ENCODE data around the gene DNAJC5. TPM values are rescaled to one million over a fixed set of nuclear protein-coding genes. Genes with fewer than 3 reads are reported as not detected.

Gene DNAJC5
- total and polyA plus RNA-seq, 2 donors (not counting 1 experiment from before 2014, with no cell fraction given), result 12.2 to 33.3 TPM

DNA sequence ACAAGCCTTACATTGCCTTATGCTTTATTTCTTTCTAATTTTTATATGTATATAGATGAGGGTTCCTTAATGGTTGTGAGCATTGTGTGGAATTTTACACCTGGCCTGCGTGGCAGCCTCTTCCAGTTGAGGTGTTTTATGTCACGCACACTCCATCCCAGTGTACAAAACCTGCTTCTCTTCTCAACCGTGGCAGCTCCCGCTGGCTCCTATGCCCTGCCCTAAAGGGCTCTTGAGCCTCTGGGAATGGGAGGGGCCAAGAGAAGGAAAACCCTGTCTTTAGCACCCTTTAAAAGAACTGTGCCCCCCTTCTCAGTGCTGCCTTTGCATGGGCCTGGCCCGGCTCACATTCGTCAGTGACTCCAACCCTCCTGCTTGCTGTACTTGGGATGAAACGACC lies 4.3 kb upstream of the DNAJC5 start:
- H3K27ac Mint-ChIP-seq, result no peak overlapping the region
- no peaks in the 10 kb centered on the region for H3K9me3 Mint-ChIP-seq (ENCODE audit: insufficient read depth)
- H3K79me2 ChIP-seq (ENCODE audit: control insufficient read depth, insufficient read depth, low read length), result peaks cover 9% of the 10 kb centered on the region
- H3K4me1 Mint-ChIP-seq, result peaks cover 6% of the 10 kb centered on the region
- TF ChIP-seq EZH2 (IDR thresholded peaks at IDR 0.05; ENCODE audit: borderline replicate concordance, insufficient read depth, low read depth, low read length, poor library complexity, severe bottlenecking), result no peak
- peaks cover 3 to 7% of the 10 kb centered on the region in 2 donors for H3K4me1 ChIP-seq (ENCODE audit: control insufficient read depth in 2 of 2, insufficient read depth in 2 of 2, low read length in 2 of 2)
- ChIA-PET CTCF (no interaction called here), POLR2A (no interaction called here)
- no peak overlapping the region for H3K4me3 ChIP-seq (ENCODE audit: control extremely low read depth in 1 of 5, extremely low read depth in 1 of 5, insufficient read depth in 1 of 5, low read depth in 2 of 5, low read length in 4 of 5)
- ATAC-seq (ENCODE audit: low read depth) (no peak), DNase-seq (no peak)
- no peak overlapping the region for H3K9ac ChIP-seq (ENCODE audit: low read length)
- H3K4me3 Mint-ChIP-seq, result no peak overlapping the region
- no peaks in the 10 kb centered on the region for H3K9me3 ChIP-seq (ENCODE audit: control extremely low read depth in 1 of 3, control insufficient read depth in 2 of 3, insufficient read depth in 1 of 3, low read length in 2 of 3)
- peaks cover 3 to 35% of the 10 kb centered on the region in 2 experiments for H3K36me3 ChIP-seq (replicated peaks in 1 of 2; ENCODE audit: control extremely low read depth in 1 of 2, control insufficient read depth in 1 of 2, extremely low read depth in 1 of 2, insufficient read depth in 2 of 2, low read length in 1 of 2)
- H2AFZ ChIP-seq (ENCODE audit: insufficient read depth, low read depth, low read length, poor library complexity, severe bottlenecking), result no peak overlapping the region
- H3K27me3 ChIP-seq (replicated peaks in 1 of 4; ENCODE audit: control extremely low read depth in 1 of 4, control insufficient read depth in 3 of 4, insufficient read depth in 4 of 4, low read length in 3 of 4), result no peaks in the 10 kb centered on the region
- H4K20me1 ChIP-seq (ENCODE audit: control insufficient read depth, insufficient read depth, low read length, poor library complexity, severe bottlenecking), result peaks cover 16% of the 10 kb centered on the region
- H3K27me3 Mint-ChIP-seq, result no peaks in the 10 kb centered on the region
- H3K27ac ChIP-seq (ENCODE audit: low read length in 2 of 2), result no peak overlapping the region
- intact Hi-C loops (cut with micrococcal nuclease), result loop anchor here (10.0 kb wide), 1 partner anchor 936 kb away; the partner anchor contains the start of gene SLC17A9
- no peak overlapping the region for H3K4me2 ChIP-seq (replicated peaks; ENCODE audit: low read depth, low read length, poor library complexity, severe bottlenecking)
- 100% methylated on average over 6 of the region's 7 CpGs for WGBS (ENCODE audit: insufficient coverage)

DNA sequence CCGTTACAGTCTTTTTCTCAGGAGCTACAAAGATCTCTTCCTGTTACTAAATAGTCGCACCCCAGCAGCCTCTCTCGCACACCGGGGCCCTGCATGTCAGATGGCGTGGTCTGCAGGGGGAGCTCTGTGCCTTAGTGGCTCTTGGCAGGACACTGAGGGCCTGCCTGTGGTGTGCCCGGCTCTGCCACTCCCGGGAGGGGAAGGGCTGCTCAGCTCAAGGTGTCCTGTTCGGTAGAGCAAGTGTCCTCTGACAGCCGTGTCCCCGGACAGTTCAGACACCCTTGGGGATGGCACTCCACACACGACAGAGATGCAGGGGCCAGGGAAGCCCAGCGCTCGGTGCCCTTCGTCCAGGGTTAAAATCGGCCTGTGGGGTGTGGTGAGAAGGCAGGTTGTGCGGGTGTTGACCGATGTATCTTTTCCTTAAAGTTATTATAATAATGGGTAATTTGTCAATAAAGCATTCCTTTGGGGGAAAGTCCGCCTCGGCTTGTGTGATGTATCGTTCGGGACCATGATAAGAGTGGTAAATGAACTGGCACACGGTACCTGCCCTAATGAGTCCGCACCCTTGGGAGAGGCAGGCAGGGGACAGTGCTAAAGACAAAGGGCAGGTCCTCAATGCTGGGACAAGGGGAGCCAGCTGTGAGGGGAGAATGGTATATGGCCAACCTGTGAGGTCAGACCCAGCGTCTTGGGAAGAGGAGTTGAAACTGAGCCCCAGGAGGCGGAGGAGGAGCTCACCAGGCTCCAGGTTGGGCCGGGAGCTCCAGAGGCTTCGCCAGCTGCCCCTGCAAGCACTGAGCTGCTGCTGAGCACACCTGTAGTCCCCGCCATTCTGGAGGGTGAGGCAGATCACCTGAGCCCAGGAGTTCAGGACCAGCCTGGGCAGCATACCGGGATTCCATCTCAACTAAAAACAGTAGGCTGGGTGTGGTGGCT lies 3.6 kb upstream of the DNAJC5 start:
- WGBS (ENCODE audit: insufficient coverage), result 94% methylated on average over 26 of the region's 29 CpGs

More for the DNA sequence above, 3.6 kb upstream of the DNAJC5 start:
- no peak overlapping the region for H3K9ac ChIP-seq (ENCODE audit: low read length)
- peaks cover 7 to 14% of the 10 kb centered on the region in 2 donors for H3K4me1 ChIP-seq (ENCODE audit: control insufficient read depth in 2 of 2, insufficient read depth in 2 of 2, low read length in 2 of 2)
- no peaks in the 10 kb centered on the region for H3K27me3 ChIP-seq (replicated peaks in 1 of 4; ENCODE audit: control extremely low read depth in 1 of 4, control insufficient read depth in 3 of 4, insufficient read depth in 4 of 4, low read length in 3 of 4)
- H3K27ac ChIP-seq (ENCODE audit: low read length in 2 of 2), result no peak overlapping the region
- ChIA-PET CTCF (no interaction called here), POLR2A (interaction anchor here (1.6 kb wide), 1 partner anchor 26 kb away, joined by 3 read pairs; the partner anchor contains the start of gene TPD52L2)
- H3K4me2 ChIP-seq (replicated peaks; ENCODE audit: low read depth, low read length, poor library complexity, severe bottlenecking), result no peak overlapping the region
- H2AFZ ChIP-seq (ENCODE audit: insufficient read depth, low read depth, low read length, poor library complexity, severe bottlenecking), result no peak overlapping the region
- peaks cover 13% of the 10 kb centered on the region for H3K4me1 Mint-ChIP-seq
- no peaks in the 10 kb centered on the region for H3K27me3 Mint-ChIP-seq
- intact Hi-C loops (cut with micrococcal nuclease), result loop anchor here (10.0 kb wide), 1 partner anchor 937 kb away; the partner anchor contains the start of gene SLC17A9
- H3K9me3 Mint-ChIP-seq (ENCODE audit: insufficient read depth), result no peaks in the 10 kb centered on the region
- H3K36me3 ChIP-seq (replicated peaks in 1 of 2; ENCODE audit: control extremely low read depth in 1 of 2, control insufficient read depth in 1 of 2, extremely low read depth in 1 of 2, insufficient read depth in 2 of 2, low read length in 1 of 2), result peaks cover 3 to 35% of the 10 kb centered on the region in 2 experiments
- H3K79me2 ChIP-seq (ENCODE audit: control insufficient read depth, insufficient read depth, low read length), result peaks cover 12% of the 10 kb centered on the region
- no peak for ATAC-seq (ENCODE audit: low read depth)
- no peak for DNase-seq
- H3K4me3 ChIP-seq (ENCODE audit: control extremely low read depth in 1 of 5, extremely low read depth in 1 of 5, insufficient read depth in 1 of 5, low read depth in 2 of 5, low read length in 4 of 5), result no peak overlapping the region
- H4K20me1 ChIP-seq (ENCODE audit: control insufficient read depth, insufficient read depth, low read length, poor library complexity, severe bottlenecking), result peaks cover 20% of the 10 kb centered on the region
- no peaks in the 10 kb centered on the region for H3K9me3 ChIP-seq (ENCODE audit: control extremely low read depth in 1 of 3, control insufficient read depth in 2 of 3, insufficient read depth in 1 of 3, low read length in 2 of 3)
- TF ChIP-seq, protein P1, sequence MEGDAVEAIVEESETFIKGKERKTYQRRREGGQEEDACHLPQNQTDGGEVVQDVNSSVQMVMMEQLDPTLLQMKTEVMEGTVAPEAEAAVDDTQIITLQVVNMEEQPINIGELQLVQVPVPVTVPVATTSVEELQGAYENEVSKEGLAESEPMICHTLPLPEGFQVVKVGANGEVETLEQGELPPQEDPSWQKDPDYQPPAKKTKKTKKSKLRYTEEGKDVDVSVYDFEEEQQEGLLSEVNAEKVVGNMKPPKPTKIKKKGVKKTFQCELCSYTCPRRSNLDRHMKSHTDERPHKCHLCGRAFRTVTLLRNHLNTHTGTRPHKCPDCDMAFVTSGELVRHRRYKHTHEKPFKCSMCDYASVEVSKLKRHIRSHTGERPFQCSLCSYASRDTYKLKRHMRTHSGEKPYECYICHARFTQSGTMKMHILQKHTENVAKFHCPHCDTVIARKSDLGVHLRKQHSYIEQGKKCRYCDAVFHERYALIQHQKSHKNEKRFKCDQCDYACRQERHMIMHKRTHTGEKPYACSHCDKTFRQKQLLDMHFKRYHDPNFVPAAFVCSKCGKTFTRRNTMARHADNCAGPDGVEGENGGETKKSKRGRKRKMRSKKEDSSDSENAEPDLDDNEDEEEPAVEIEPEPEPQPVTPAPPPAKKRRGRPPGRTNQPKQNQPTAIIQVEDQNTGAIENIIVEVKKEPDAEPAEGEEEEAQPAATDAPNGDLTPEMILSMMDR (IDR thresholded peaks at IDR 0.05), result no peak
- TF ChIP-seq EZH2 (IDR thresholded peaks at IDR 0.05; ENCODE audit: borderline replicate concordance, insufficient read depth, low read depth, low read length, poor library complexity, severe bottlenecking), result no peak
- no peak overlapping the region for H3K27ac Mint-ChIP-seq
- no peak overlapping the region for H3K4me3 Mint-ChIP-seq

Data from B cell (primary cell).